Medulla oblongata (tissue), 1 donor: ENCODE results near the gene USP5.

ENCODE experiments used
- DNase-seq: peaks from one replicate; pipeline ENCODE4 v3.0.0-alpha.2; 2015; ENCODE audit errors: extremely low spot score

The USP5 gene

DNA sequence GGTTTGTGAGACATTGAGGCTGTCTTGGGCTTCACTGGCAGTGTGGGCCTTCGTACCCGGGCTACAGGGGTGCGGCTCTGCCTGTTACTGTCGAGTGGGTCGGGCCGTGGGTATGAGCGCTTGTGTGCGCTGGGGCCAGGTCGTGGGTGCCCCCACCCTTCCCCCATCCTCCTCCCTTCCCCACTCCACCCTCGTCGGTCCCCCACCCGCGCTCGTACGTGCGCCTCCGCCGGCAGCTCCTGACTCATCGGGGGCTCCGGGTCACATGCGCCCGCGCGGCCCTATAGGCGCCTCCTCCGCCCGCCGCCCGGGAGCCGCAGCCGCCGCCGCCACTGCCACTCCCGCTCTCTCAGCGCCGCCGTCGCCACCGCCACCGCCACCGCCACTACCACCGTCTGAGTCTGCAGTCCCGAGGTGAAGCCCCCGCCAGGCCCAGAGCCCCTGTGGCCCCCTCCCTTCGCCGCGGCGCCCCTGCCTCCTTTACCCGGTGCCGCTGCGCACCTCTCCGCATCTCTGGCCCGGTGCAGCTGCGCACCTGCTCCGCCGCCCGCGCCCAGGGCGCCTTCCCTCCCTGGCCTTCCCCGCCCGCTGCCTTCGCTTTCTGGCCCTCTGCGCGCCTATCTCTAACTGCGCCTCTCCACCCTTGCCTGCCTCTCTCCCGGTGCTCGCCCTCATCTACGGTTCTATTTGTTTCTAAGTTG lies 62.4 kb downstream of the USP5 start, which contains the start of gene ENO2:
Gene ENO2 (plus strand): TSS at position 335 of the 701 bp plus-strand sequence. CDS start 1,253 bp downstream, outside the sequence.
- DNase-seq = peak; percentile 83

DNA sequence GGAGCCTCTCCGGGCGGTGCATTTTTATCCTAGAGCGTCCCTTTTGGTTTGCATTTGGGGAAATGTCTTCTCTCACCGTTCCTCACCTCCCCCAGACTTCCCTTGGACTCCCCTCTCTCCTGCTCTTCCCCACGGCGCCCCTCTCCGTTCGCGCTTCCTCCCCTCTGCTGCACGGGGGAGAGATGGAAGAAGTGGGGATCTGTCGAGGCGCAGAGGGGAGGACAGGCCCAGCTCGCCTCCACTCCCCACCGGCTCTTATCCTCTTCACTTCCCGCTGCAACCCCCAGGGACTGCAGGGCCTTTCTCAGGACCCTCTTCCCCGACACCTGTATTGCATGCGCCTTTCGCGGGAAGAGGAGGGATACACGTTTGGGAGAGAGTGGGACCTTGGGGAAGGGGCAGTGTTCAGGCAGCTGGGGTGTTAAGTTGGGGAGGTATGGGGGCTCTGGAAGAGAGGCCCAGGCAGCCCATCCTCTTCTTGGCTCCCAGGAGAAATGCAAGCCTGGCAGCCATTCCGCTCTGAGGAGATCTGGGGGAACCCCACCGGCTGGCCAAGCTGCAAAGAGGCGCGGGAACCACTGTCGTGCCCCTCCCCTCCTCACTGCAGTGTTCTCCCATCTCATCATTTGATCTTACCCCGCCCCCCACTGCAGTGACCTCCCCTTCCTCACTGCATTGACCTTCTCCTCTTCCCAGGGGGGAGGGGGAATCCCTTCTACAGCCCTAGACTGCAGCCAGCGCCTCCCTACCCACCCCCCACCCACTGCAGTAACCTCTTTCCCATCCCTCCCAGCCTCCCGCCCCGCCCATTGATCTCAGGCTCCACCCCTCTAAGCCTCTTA lies 63.2 kb downstream of the USP5 start:
- DNase-seq = no peak

DNA sequence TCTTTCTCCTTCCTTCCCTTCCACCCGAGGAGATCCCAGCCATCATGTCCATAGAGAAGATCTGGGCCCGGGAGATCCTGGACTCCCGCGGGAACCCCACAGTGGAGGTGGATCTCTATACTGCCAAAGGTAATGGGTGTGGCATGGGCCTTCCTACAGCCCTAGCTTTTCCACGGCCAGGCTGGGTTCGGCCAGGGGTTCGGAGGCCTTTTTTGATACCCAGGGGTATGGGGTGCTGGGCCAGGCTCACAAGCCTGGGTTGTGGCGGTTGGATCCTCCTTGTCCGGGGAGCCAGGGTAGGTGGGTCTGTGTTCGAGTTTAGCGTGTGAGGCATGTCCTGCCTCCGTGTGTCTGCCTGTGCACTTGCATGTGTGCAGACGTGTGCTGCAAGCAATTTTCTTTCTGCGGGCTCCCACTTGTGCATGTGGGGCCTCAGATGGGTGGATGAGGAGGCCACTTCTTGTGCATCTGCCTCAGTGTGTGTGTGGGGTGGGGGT lies 63.9 kb downstream of the USP5 start:
- DNase-seq = no peak
